ENCODE results near the gene MSL1. TPM values are rescaled to one million over a fixed set of nuclear protein-coding genes. Genes with fewer than 3 reads are reported as not detected.
A peak's percentile ranks its signal among the peaks of the same experiment; 100 is the strongest.

MSL1 gene
- total and polyA plus RNA-seq, 9 of the 15 experiments (the other 6 are each of a cell fraction or from before 2014, with no cell fraction given), result 13.8 to 120 (median 61.9) TPM

DNA sequence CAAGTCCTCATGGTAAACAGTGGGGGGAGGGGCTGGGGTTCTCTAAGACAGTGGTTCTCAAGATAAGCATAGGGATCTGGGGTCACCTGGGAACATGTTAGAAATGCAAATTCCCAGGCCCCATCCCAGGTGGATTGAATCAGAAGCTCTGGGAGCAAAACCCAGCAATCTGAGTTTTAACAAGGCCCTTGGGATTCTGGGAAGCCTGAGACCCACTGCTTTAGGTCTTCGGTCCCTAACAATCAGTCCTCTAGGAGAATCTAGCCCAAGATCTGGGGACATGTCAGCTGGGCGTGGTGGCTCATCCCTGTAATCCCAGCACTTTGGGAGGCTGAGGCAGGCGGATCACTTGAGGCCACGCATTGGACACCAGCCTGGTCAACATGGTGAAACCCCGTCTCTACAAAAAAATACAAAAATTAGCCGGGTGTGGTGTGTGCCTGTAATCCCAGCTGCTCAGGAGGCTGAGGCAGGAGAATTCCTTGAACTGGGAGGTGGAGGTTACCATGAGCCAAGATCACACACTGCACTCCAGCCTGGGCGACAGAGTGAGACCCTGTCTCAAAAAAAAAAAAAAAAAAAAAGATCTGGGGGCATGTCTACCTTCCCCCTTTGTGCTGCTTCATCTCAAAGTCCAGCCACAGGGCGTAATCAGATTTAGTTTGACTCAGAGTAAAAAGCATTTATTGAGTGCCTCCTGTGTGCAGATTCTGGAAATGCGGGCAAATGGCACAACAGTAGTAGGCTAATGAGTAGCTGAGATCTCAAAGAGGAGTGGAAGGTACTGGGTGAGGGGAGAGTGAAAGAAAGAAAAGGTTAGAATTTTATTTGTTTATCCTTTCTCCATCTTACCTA lies 12.6 kb upstream of the MSL1 start (continued):
- TF ChIP-seq, protein P1, sequence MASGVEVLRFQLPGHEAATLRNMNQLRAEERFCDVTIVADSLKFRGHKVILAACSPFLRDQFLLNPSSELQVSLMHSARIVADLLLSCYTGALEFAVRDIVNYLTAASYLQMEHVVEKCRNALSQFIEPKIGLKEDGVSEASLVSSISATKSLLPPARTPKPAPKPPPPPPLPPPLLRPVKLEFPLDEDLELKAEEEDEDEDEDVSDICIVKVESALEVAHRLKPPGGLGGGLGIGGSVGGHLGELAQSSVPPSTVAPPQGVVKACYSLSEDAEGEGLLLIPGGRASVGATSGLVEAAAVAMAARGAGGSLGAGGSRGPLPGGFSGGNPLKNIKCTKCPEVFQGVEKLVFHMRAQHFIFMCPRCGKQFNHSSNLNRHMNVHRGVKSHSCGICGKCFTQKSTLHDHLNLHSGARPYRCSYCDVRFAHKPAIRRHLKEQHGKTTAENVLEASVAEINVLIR (CRISPR knock-in tag; IDR thresholded peaks at IDR 0.05), result no peak
- TF ChIP-seq FIP1L1 (IDR thresholded peaks at IDR 0.05; ENCODE audit: low read depth, low read length, poor library complexity, severe bottlenecking) (no peak), ZEB2 (IDR thresholded peaks at IDR 0.05) (no peak), ADNP (tag; IDR thresholded peaks at IDR 0.05) (peak; percentile 36), CBFA2T3 (IDR thresholded peaks at IDR 0.05) (peak; percentile 9; the same call in 1 of the 2 replicates)

DNA sequence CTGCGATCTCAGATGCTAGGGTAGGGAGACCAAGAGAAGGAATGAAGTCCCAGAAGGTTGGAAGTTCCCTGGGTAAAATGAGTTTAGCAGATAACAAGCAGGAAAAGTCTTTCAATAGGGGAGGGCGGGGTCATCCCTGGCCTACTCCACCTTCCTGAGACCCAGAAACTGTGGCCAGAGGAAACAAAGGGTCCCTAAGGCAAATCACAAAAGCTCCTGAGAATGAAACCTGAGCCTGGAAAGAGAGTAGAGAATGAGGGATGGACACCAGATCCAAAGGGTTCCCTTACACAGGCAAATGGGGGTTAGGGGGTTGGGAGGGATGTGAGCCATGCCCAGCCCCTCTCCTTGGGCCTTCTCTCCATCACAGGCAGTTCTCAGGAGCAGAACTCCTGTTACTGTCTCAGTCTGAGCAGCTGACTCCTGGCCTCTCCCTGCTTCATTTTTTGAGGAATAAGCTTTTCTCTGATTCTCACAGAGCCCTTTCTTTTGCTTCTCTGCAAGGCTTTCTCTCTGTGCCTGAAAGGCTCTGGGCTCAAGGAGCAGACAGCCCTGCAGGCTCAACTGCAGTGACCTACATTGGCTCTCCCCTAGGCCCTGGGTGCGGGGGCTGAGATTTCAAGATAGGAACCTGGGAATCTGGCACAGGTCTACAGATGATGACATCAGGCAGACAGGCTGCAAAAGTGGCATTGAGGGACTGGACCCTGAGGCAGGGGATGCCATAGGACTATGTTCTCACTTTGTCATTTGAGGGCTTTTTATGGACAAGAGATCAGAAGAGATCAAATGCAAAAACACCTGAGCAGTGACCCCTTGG lies 11.5 kb upstream of the MSL1 start:
- intact Hi-C loops (cut with micrococcal nuclease), result loop anchor here (2.0 to 5.0 kb wide), 3 partner anchors 45 to 247 kb away; partner anchors contain the start of gene CDC6
- Histone ChIP-seq H3K9me1 (ENCODE audit: control insufficient read depth, insufficient read depth, low read length) (no peaks in the 10 kb centered on the region), H3K79me2 (ENCODE audit: control insufficient read depth, insufficient read depth, low read length) (no peaks in the 10 kb centered on the region), H3K9me3 (replicated peaks; ENCODE audit: control insufficient read depth, insufficient read depth, low read depth, low read length) (no peaks in the 10 kb centered on the region), H3K36me3 (ENCODE audit: control insufficient read depth, insufficient read depth, low read length) (no peaks in the 10 kb centered on the region), H4K20me1 (replicated peaks; ENCODE audit: control insufficient read depth, insufficient read depth, low read length) (no peaks in the 10 kb centered on the region), H2AFZ (ENCODE audit: low read depth, low read length) (peak overlapping the region; percentile 90), H3K9ac (ENCODE audit: insufficient read depth in 1 of 2, low read depth in 2 of 2, low read length in 2 of 2) (no peak overlapping the region; a peak in 1 of 4 replicates), H3K4me3 (no peak overlapping the region), H3K4me1 (replicated peaks in 1 of 2; ENCODE audit: control insufficient read depth in 2 of 2, insufficient read depth in 2 of 2, low read length in 2 of 2) (peaks cover 64 to 83% of the 10 kb centered on the region in 2 experiments), H3K27ac (ENCODE audit: extremely low read depth, low read depth, low read length) (peak overlapping the region; percentile 90; the same call in 1 of the 3 replicates), H3K27me3 (ENCODE audit: control insufficient read depth in 2 of 2, insufficient read depth in 2 of 2, low read length in 2 of 2) (no peaks in the 10 kb centered on the region), H3K4me2 (ENCODE audit: insufficient read depth, low read length) (no peak overlapping the region)
- WGBS (ENCODE audit: insufficient coverage, low coverage, missing lambda C conversion rate), result 44% methylated on average over 3 of the region's 3 CpGs
- DNase-seq (ENCODE audit: extremely low read depth in 1 of 4, low spot score in 3 of 4) (peak in 1 of 4 experiments; percentile 38), ATAC-seq (no peak), FAIRE-seq (no peak)
- TF ChIP-seq, protein P2, sequence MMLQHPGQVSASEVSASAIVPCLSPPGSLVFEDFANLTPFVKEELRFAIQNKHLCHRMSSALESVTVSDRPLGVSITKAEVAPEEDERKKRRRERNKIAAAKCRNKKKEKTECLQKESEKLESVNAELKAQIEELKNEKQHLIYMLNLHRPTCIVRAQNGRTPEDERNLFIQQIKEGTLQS (IDR thresholded peaks at IDR 0.05), result peak; percentile 33
- TF ChIP-seq, protein P2 (CRISPR knock-in tag; conservative IDR thresholded peaks at IDR 0.05), result no peak
- TF ChIP-seq EGR1 (conservative IDR thresholded peaks at IDR 0.05), result peak; percentile 65
- TF ChIP-seq NFIC (IDR thresholded peaks at IDR 0.05), result 0 out of 2 replicates have a peak, but pooled peaks have one; percentile 12
- TF ChIP-seq, protein P3, sequence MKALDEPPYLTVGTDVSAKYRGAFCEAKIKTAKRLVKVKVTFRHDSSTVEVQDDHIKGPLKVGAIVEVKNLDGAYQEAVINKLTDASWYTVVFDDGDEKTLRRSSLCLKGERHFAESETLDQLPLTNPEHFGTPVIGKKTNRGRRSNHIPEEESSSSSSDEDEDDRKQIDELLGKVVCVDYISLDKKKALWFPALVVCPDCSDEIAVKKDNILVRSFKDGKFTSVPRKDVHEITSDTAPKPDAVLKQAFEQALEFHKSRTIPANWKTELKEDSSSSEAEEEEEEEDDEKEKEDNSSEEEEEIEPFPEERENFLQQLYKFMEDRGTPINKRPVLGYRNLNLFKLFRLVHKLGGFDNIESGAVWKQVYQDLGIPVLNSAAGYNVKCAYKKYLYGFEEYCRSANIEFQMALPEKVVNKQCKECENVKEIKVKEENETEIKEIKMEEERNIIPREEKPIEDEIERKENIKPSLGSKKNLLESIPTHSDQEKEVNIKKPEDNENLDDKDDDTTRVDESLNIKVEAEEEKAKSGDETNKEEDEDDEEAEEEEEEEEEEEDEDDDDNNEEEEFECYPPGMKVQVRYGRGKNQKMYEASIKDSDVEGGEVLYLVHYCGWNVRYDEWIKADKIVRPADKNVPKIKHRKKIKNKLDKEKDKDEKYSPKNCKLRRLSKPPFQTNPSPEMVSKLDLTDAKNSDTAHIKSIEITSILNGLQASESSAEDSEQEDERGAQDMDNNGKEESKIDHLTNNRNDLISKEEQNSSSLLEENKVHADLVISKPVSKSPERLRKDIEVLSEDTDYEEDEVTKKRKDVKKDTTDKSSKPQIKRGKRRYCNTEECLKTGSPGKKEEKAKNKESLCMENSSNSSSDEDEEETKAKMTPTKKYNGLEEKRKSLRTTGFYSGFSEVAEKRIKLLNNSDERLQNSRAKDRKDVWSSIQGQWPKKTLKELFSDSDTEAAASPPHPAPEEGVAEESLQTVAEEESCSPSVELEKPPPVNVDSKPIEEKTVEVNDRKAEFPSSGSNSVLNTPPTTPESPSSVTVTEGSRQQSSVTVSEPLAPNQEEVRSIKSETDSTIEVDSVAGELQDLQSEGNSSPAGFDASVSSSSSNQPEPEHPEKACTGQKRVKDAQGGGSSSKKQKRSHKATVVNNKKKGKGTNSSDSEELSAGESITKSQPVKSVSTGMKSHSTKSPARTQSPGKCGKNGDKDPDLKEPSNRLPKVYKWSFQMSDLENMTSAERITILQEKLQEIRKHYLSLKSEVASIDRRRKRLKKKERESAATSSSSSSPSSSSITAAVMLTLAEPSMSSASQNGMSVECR (CRISPR knock-in tag; IDR thresholded peaks at IDR 0.05), result no peak
- ChIA-PET POLR2A (interaction anchor here (0.6 to 8.0 kb wide), 5 partner anchors 9 to 49 kb away, joined by 3 to 66 read pairs (median 9); partner anchors contain the start of genes CASC3 and NR1D1), CTCF (ENCODE audit: low intra/inter-chr PET ratio) (interaction anchor here (3.2 kb wide), 1 partner anchor 96 kb away, joined by 15 read pairs; the partner anchor contains the start of gene CSF3)
- in situ Hi-C loops (cut with MboI), result loop anchor here (5.0 kb wide), 1 partner anchor 182 kb away; no protein-coding TSS in a partner anchor
- BruUV-seq (replicated peaks), result no TSS peak
